HG03571 (cell line): Measurements from ENCODE around the gene PNPT1.
A peak's percentile ranks its signal among the peaks of the same experiment; 100 is the strongest.

Experiments used
- ATAC-seq: cut with Tn5 transposase; IDR thresholded peaks from one replicate; pipeline ENCODE4 v1.9.1; 2021; ENCODE audit not compliant: unreplicated experiment

PNPT1 gene

GRCh38 chr2:55672630-55673029 is 21.0 kb downstream of the PNPT1 start:
- no peak for ATAC-seq

- no peak for ATAC-seq
Measured at GRCh38 chr2:55668956-55669355, 24.7 kb downstream of the PNPT1 start.

- no peak for ATAC-seq
Measured at GRCh38 chr2:55653255-55653654, 40.4 kb downstream of the PNPT1 start.

GRCh38 chr2:55649211-55649610 is 44.4 kb downstream of the PNPT1 start:
- no peak for ATAC-seq

GRCh38 chr2:55636831-55637230 is 56.8 kb downstream of the PNPT1 start:
- ATAC-seq, result no peak

GRCh38 chr2:55628931-55629330 is 64.7 kb downstream of the PNPT1 start:
- no peak for ATAC-seq

- ATAC-seq, result no peak
Measured at GRCh38 chr2:55627915-55628314, 65.7 kb downstream of the PNPT1 start.

GRCh38 chr2:55621802-55622201 is 71.8 kb downstream of the PNPT1 start:
- ATAC-seq, result no peak

- no peak for ATAC-seq
Measured at GRCh38 chr2:55620123-55620779, 73.4 kb downstream of the PNPT1 start.

GRCh38 chr2:55618275-55619055 is 75.2 kb downstream of the PNPT1 start:
- peak; percentile 31 for ATAC-seq

GRCh38 chr2:55618025-55618274 is 75.7 kb downstream of the PNPT1 start:
- no peak for ATAC-seq

GRCh38 chr2:55617175-55618024 is 76.2 kb downstream of the PNPT1 start, which contains the start of gene PPP4R3B:
Gene PPP4R3B (minus strand): TSS chr2:55617622. CDS start chr2:55617285, 337 bp downstream.
- peak; percentile 77 for ATAC-seq

- peak; percentile 15 for ATAC-seq
Measured at GRCh38 chr2:55616551-55617174, 77.0 kb downstream of the PNPT1 start.

GRCh38 chr2:55611997-55612396 is 81.6 kb downstream of the PNPT1 start:
- ATAC-seq, result no peak

GRCh38 chr2:55610954-55611743 is 82.5 kb downstream of the PNPT1 start:
- ATAC-seq, result no peak

- no peak for ATAC-seq
Measured at GRCh38 chr2:55609938-55610578, 83.6 kb downstream of the PNPT1 start.

GRCh38 chr2:55609193-55609794 is 84.3 kb downstream of the PNPT1 start:
- no peak for ATAC-seq

GRCh38 chr2:55607717-55608116 is 85.9 kb downstream of the PNPT1 start:
- ATAC-seq, result no peak

GRCh38 chr2:55604027-55604565 is 89.5 kb downstream of the PNPT1 start:
- ATAC-seq, result no peak
